Activated naive CD4-positive, alpha-beta T cell treated with anti-CD3 and anti-CD28 coated beads, Interleukin-2, amount 10 ng/mL, durations not matched to agents 7 days and 5 days (primary cell): ENCODE measurements around the gene PIAS1.
"Not testable (repeated sequence)": the region's sequence is repeated elsewhere in the genome, so short reads cannot be mapped to it uniquely, and the experiment has no call there.

Experiments
- CTCF ChIA-PET: fragments of 350-600 bp; sonication (Branson Sonifier 250); formaldehyde crosslinking; loops from one replicate; lab custom pipeline; 2021; ENCODE audit warnings: antibody characterized with exemption; lab: Charles Lee
- DNase-seq: peaks from one replicate; pipeline ENCODE4 v3.0.0-alpha.2; 2020
- H3K27ac Mint-ChIP-seq: one replicate; pipeline ENCODE4 v1.8.0; 2021; ENCODE audit warnings: mild to moderate bottlenecking, moderate library complexity, mixed read lengths
- H3K27me3 Mint-ChIP-seq: one replicate; pipeline ENCODE4 v1.8.0; 2021; ENCODE audit warnings: mild to moderate bottlenecking, mixed read lengths
- H3K36me3 Mint-ChIP-seq: one replicate; pipeline ENCODE4 v1.8.0; 2021; ENCODE audit warnings: mixed read lengths
- H3K4me1 Mint-ChIP-seq: one replicate; pipeline ENCODE4 v1.8.0; 2021; ENCODE audit warnings: mixed read lengths
- H3K4me3 Mint-ChIP-seq: one replicate; pipeline ENCODE4 v1.8.0; 2021; ENCODE audit warnings: mild to moderate bottlenecking, moderate library complexity, mixed read lengths
- H3K9me3 Mint-ChIP-seq: one replicate; pipeline ENCODE4 v1.8.0; 2021; ENCODE audit warnings: mixed read lengths

PIAS1 gene

DNA sequence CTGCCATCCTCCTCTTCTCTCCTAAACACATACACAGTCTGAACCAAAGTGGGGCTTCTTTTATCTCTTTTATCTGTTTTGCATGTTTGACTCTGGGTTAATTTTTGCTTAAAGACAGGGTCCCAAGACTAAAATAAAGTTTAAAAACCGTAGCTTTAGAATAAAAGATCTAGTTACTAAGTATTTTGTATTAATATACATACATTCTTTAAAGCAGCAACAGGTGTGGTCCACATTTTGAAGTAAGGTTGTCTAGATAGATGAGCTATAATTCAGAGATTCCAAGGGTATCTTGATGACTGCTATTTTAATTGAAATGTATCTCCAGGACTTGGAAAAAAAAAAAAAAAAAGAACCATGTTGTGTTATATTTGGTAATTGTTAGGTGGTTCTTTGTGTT is 89.7 kb downstream of the PIAS1 start:
- H3K9me3 Mint-ChIP-seq = no peaks in the 10 kb centered on the region
- no peak overlapping the region for H3K4me3 Mint-ChIP-seq
- H3K36me3 Mint-ChIP-seq = peaks cover 30% of the 10 kb centered on the region
- H3K4me1 Mint-ChIP-seq = peaks cover 2% of the 10 kb centered on the region
- DNase-seq = no peak
- H3K27me3 Mint-ChIP-seq = no peaks in the 10 kb centered on the region
- H3K27ac Mint-ChIP-seq = peak overlapping the region; percentile 66
- CTCF ChIA-PET = no interaction called here

DNA sequence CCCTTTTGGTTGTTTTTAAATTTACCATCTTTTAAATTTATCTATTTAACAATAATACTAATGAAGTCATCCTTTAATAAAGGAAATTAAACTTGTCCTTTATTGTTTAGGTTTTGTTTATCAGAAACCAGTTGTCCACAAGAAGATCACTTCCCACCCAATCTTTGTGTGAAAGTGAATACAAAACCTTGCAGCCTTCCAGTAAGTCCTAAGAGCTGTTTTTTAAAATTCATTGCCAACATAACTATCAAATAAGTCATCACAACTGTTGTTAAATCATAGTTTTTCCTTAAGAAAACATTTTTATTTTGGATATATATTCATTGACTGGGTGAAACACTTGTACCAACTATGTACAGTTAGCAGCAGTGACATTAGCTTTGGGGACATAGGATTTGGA is 91.6 kb downstream of the PIAS1 start:
- Mint-ChIP-seq H3K27ac (no peak overlapping the region), H3K9me3 (no peaks in the 10 kb centered on the region), H3K4me3 (no peak overlapping the region), H3K4me1 (peaks cover 4% of the 10 kb centered on the region), H3K36me3 (peaks cover 31% of the 10 kb centered on the region), H3K27me3 (no peaks in the 10 kb centered on the region)
- CTCF ChIA-PET = no interaction called here
- DNase-seq = no peak

DNA sequence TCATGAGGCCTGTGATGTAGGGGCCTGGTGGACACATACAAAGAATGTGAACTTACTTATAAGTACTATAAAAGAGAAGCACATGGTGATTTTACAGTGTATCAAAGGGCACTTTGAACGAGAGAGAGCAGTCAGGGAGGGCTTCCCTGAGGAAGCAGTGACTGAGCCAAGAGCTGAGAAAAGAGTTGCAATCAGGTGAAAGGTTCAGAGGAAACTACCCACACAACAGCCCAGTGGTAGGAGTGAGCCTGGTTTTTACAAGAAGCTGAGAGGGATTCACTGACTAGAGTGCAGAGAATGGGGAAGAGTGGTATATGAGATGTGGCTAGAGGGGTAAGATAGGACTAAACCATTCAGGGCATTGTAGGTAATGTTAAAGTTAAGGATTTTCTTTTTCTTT is 93.9 kb downstream of the PIAS1 start:
- H3K4me3 Mint-ChIP-seq = no peak overlapping the region
- no peak overlapping the region for H3K27ac Mint-ChIP-seq
- H3K4me1 Mint-ChIP-seq = peaks cover 4% of the 10 kb centered on the region
- no peak for DNase-seq
- H3K27me3 Mint-ChIP-seq = no peaks in the 10 kb centered on the region
- H3K9me3 Mint-ChIP-seq = no peaks in the 10 kb centered on the region
- CTCF ChIA-PET = interaction anchor here (1.4 kb wide), 1 partner anchor 284 kb away, joined by 3 read pairs; no protein-coding TSS in a partner anchor
- H3K36me3 Mint-ChIP-seq = peaks cover 37% of the 10 kb centered on the region

DNA sequence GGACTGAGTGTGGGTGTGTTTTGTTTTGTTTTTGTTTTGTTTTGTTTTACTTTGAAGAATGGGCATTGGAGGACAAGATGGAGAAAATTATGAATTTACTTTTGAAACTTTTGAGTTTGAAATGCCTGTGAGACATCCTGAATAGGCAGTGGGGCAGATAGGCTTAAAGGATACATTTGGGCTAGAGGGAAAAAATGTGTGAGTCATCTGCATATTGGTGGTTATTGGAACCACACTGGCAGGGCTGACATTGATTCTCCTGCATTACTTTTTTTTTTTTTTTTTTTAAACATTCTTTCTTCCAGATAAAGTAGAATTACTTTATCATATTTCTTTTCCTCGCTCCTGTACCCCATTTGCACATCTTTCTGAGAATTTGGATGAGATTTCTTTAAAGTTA is 94.9 kb downstream of the PIAS1 start:
- CTCF ChIA-PET = no interaction called here
- no peaks in the 10 kb centered on the region for H3K9me3 Mint-ChIP-seq
- DNase-seq = no peak
- no peak overlapping the region for H3K4me3 Mint-ChIP-seq
- no peaks in the 10 kb centered on the region for H3K27me3 Mint-ChIP-seq
- no peak overlapping the region for H3K27ac Mint-ChIP-seq
- peaks cover 35% of the 10 kb centered on the region for H3K36me3 Mint-ChIP-seq
- H3K4me1 Mint-ChIP-seq = peaks cover 4% of the 10 kb centered on the region

DNA sequence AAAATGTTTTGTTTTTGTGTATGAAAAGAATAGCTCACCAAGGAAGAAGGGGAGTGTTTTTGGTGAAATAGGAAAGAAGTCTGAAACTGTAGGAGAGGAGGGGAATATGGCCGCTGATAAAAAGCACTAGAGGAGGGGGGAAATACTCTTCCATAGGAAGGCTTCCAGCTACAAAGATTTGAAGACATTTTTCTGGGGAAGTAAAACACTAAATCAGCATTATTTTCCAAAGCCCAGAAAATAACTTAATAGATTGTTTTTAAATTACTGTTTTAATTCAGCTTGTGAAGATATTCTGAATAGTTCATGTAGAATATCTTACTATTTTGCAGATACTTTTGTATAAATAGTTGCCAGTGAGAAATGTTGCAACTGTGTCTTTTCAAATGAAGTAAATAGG is 96.1 kb downstream of the PIAS1 start:
- DNase-seq = no peak
- H3K4me1 Mint-ChIP-seq = peaks cover 4% of the 10 kb centered on the region
- H3K36me3 Mint-ChIP-seq = peaks cover 44% of the 10 kb centered on the region
- no peak overlapping the region for H3K4me3 Mint-ChIP-seq
- CTCF ChIA-PET = no interaction called here
- no peaks in the 10 kb centered on the region for H3K9me3 Mint-ChIP-seq
- no peak overlapping the region for H3K27ac Mint-ChIP-seq
- H3K27me3 Mint-ChIP-seq = no peaks in the 10 kb centered on the region

DNA sequence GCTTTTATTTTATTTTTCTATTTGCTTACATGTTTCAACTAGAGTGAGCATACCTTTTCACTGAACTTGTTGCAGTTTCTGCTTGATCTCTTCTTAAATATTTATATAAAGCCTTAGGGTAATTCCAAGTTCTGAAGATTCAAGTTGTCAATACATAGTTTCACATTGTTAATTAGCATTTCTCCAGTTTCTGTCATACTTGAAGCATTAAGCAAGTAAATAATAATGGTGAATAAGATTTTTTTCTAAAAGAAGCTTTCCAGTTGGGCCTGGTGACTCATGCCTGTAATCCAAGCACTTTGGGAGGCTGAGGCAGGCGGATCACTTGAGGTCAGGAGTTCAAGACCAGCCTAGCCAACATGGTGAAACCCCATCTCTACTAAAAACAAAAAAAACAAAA is 97.2 kb downstream of the PIAS1 start:
- Mint-ChIP-seq H3K27me3 (no peaks in the 10 kb centered on the region), H3K27ac (no peak overlapping the region), H3K36me3 (peaks cover 40% of the 10 kb centered on the region), H3K4me1 (peaks cover 4% of the 10 kb centered on the region), H3K9me3 (no peaks in the 10 kb centered on the region), H3K4me3 (no peak overlapping the region)
- no peak for DNase-seq
- CTCF ChIA-PET = no interaction called here

DNA sequence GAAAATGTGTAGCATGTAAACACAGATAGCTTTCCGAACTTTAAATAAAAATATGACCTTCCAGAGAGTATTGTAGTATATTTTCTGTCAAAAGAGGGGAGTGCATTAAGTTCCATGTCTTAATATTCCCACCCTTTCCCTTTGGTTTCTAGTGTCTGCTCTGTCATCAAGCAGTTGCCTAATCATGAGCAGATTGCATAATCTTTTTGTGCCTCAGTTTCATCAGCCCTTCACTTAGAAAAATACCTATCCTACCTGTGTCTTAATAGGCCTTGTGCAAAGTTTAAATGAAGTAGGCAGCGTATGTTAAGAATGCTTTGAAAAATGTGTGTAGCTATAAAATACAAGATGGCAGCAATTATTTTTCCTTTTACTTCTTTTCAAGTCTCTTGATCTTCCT is 98.2 kb downstream of the PIAS1 start:
- no peak overlapping the region for H3K27ac Mint-ChIP-seq
- CTCF ChIA-PET = interaction anchor here (0.7 to 3.7 kb wide), 2 partner anchors 132 to 290 kb away, joined by 3 to 27 read pairs; no protein-coding TSS in a partner anchor
- peaks cover 32% of the 10 kb centered on the region for H3K36me3 Mint-ChIP-seq

DNA sequence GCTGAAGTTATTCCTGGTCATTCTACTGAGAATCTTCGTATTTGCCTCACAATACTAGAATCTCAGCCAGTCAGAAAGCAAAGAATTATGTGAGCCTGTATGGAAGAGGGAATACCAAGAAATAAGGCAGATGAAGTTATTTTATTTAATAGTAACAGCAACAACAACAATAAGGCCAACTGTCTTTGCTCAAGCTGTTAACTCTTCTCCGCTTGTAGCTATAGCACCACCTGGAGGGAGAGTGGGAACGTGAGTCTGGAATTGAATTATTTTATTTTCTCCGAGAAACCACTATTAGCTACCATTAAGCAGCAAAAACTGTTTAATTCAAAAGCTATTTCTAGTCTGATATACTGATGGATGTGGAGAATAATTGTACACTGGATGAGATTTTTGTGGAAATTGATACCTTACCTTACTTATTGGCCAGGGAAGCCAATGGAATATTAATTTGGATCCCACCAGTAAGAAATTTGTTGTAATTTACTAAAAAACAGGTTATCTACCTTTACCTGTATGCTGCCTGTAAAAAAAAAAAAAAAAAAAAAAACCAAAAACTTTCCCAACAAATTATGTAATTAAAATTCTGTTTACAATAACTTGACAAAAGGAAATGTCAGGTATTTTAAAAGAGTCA is 100.9 kb downstream of the PIAS1 start:
- H3K27me3 Mint-ChIP-seq = no peaks in the 10 kb centered on the region
- H3K4me3 Mint-ChIP-seq = no peak overlapping the region
- H3K4me1 Mint-ChIP-seq = no peaks in the 10 kb centered on the region
- H3K36me3 Mint-ChIP-seq = peaks cover 26% of the 10 kb centered on the region
- peak; percentile 24 for DNase-seq
- H3K27ac Mint-ChIP-seq = no peak overlapping the region
- CTCF ChIA-PET = interaction anchor here (0.7 to 3.7 kb wide), 6 partner anchors 9 to 292 kb away, joined by 3 to 27 read pairs (median 3); partner anchors contain the start of gene PIAS1
- H3K9me3 Mint-ChIP-seq = no peaks in the 10 kb centered on the region

More for the DNA sequence above, 98.2 kb downstream of the PIAS1 start:
- peaks cover 4% of the 10 kb centered on the region for H3K4me1 Mint-ChIP-seq
- DNase-seq = no peak
- H3K4me3 Mint-ChIP-seq = no peak overlapping the region
- H3K27me3 Mint-ChIP-seq = no peaks in the 10 kb centered on the region
- H3K9me3 Mint-ChIP-seq = no peaks in the 10 kb centered on the region

DNA sequence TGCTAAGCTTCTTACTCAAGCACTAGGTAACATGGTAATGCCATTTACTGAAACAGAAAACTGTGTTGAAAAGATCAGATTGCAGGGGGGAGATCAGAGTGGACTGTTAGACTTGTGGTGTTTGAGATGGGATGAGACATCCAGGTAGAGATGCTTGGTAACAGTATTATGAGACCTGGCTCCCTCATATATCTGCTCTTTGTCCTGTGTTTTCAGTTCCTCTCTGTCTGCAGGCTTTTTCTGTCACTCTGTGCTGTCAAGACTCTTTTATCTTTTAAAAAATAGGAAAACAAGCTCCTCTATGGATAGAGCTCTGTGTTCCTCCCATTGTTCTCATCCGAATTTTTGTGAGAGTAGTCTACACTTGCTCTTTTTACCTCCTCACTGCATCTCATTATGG is 103.0 kb downstream of the PIAS1 start:
- H3K36me3 Mint-ChIP-seq = peaks cover 40% of the 10 kb centered on the region
- H3K27me3 Mint-ChIP-seq = no peaks in the 10 kb centered on the region
- DNase-seq = no peak
- no peak overlapping the region for H3K27ac Mint-ChIP-seq
- no peaks in the 10 kb centered on the region for H3K4me1 Mint-ChIP-seq
- CTCF ChIA-PET = no interaction called here
- H3K9me3 Mint-ChIP-seq = no peaks in the 10 kb centered on the region
- H3K4me3 Mint-ChIP-seq = no peak overlapping the region

DNA sequence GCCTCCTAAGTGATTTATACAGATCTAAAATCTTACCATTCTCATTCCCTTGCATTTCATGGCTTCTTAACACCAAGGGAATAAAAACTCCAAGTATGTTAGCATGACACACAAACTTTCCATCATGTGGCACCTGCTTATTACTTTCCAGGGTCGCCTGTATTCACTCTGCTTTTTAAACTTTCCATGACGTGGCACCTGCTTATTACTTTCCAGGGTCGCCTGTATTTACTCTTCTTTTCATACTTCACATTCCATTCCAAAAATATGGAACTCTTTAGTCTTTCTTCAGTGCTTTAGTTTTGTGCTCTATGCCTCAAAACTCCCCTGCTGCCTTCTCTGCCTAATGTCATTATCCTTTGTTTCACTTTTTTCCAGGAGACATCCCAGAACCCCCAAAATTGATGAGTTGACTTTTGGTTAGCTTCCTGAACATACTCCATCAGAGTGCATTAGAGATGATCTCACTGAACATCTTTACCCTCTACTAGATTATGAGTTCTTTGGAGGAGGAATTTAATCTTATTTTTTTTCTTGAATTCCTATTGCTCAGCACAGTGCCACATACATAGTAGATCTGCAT is 104.0 kb downstream of the PIAS1 start:
- Mint-ChIP-seq H3K4me3 (no peak overlapping the region), H3K36me3 (peaks cover 38% of the 10 kb centered on the region), H3K9me3 (no peaks in the 10 kb centered on the region), H3K4me1 (no peaks in the 10 kb centered on the region), H3K27me3 (no peaks in the 10 kb centered on the region), H3K27ac (no peak overlapping the region)
- CTCF ChIA-PET = no interaction called here
- no peak for DNase-seq

DNA sequence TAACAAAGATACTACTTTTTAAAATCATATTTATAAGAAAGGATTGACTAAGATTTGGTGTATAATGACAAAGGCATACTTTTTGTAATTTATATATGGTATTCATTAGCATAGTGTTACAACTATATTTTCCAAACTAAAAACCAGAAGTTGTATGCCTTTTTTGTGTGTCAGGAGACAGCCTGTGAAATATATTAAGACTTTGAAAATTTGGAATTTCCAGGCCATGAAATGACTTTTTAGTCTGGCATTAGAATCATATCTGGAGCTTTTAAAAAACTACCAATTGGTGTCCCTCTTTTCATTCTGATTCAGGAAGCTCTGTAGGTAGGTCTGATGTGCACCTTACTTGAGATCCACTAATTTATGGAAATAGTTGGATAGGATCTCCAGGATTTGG is 109.1 kb downstream of the PIAS1 start:
- Mint-ChIP-seq H3K4me3 (no peak overlapping the region), H3K4me1 (no peaks in the 10 kb centered on the region), H3K36me3 (peaks cover 39% of the 10 kb centered on the region), H3K27ac (no peak overlapping the region), H3K9me3 (no peaks in the 10 kb centered on the region), H3K27me3 (no peaks in the 10 kb centered on the region)
- CTCF ChIA-PET = no interaction called here
- no peak for DNase-seq

DNA sequence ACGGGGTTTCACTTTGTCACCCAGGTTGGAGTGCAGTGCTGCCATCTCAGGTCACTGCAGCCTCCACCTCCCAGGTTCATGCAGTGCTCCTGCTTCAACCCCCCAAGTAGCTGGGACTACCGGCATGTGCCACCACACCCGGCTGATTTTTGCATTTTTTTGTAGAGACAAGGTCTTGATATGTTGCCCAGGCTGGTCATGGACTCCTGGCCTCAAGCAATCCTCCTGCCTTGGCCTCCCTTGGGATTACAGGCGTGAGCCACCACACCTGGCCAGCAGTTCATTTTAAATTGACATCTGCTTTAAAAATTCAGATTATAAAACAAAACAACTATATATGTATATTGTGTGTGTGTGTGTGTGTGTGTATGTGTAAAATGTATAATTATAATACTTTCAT is 112.7 kb downstream of the PIAS1 start:
- Mint-ChIP-seq H3K27ac (no peak overlapping the region), H3K9me3 (peaks cover under 1% of the 10 kb centered on the region), H3K27me3 (no peaks in the 10 kb centered on the region), H3K4me1 (no peaks in the 10 kb centered on the region), H3K36me3 (peaks cover 26% of the 10 kb centered on the region), H3K4me3 (no peak overlapping the region)
- CTCF ChIA-PET = interaction anchor here (0.7 kb wide), 1 partner anchor 552 kb away, joined by 3 read pairs; no protein-coding TSS in a partner anchor
- no peak for DNase-seq

DNA sequence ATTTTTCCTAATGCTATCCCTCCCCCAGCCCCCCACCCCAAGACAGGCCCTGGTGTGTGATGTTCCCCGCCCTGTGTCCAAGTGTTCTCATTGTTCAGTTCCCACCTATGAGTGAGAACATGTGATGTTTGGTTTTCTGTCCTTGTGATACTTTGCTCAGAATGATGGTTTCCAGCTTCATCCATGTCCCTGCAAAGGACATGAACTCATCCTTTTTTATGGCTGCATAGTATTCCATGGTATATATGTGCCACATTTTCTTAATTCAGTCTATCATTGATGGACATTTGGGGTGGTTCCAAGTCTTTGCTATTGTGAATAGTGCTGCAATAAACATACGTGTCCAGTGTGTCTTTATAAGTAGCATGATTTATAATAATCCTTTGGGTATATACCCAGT is 117.9 kb downstream of the PIAS1 start:
- H3K4me1 Mint-ChIP-seq, CTCF ChIA-PET, H3K27me3 Mint-ChIP-seq, H3K4me3 Mint-ChIP-seq, H3K27ac Mint-ChIP-seq, DNase-seq, H3K9me3 Mint-ChIP-seq: not testable (repeated sequence)
- peaks cover 28% of the 10 kb centered on the region for H3K36me3 Mint-ChIP-seq

DNA sequence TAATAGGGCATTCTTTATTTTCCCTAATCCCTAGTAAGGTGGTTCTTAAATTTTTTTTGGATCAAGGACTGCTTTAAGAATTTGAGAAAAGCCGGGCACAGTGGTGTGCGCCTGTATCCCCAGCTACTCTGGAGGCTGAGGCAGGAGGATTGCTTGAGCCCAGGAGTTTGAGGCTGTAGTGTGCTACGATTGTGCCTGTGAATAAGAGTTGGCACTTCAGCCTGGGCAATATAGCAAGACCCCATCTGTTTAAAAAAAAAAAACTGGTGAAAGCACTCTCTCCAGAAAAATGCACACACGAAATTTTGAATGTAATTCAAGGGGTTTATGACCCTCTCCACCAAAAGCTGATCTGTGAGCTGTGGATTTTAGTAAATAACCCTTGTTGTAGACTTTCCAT is 119.0 kb downstream of the PIAS1 start:
- CTCF ChIA-PET = interaction anchor here (0.6 kb wide), 1 partner anchor 763 kb away, joined by 3 read pairs; no protein-coding TSS in a partner anchor
- peaks cover 4% of the 10 kb centered on the region for H3K9me3 Mint-ChIP-seq
- peaks cover 36% of the 10 kb centered on the region for H3K36me3 Mint-ChIP-seq
- no peaks in the 10 kb centered on the region for H3K27me3 Mint-ChIP-seq
- peaks cover 3% of the 10 kb centered on the region for H3K4me1 Mint-ChIP-seq
- DNase-seq = no peak
- H3K4me3 Mint-ChIP-seq = no peak overlapping the region
- H3K27ac Mint-ChIP-seq = no peak overlapping the region

DNA sequence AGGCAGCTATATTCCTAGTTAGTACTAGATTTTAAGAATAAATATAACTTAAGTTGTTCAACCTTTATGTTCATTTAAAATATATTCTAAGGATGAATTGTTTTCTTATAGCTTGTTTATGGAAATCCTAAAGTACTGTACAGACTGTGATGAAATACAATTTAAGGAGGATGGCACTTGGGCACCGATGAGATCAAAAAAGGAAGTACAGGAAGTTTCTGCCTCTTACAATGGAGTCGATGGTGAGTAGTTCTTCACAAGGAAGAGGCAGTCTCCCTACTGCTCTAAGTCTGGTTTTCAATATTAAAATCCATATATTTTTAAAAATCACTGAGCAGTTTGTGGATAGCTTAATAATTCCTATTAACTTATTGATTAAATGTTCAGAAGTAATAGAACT is 121.4 kb downstream of the PIAS1 start:
- CTCF ChIA-PET = no interaction called here
- Mint-ChIP-seq H3K4me1 (peaks cover 3% of the 10 kb centered on the region), H3K4me3 (no peak overlapping the region), H3K9me3 (peaks cover 4% of the 10 kb centered on the region), H3K27me3 (no peaks in the 10 kb centered on the region), H3K36me3 (peaks cover 45% of the 10 kb centered on the region), H3K27ac (no peak overlapping the region)
- DNase-seq = no peak
